DOHH2 (cell line): Measurements from ENCODE around the gene CTNND1.
"Not testable (repeated sequence)": the region's sequence is repeated elsewhere in the genome, so short reads cannot be mapped to it uniquely, and the experiment has no call there.

Experiments used
- CTCF ChIP-seq: fragments of 200-600 bp; sonication (generic); IDR thresholded peaks from one replicate; pipeline ENCODE4 v1.5.1; 2014; ENCODE audit warnings: antibody characterized with exemption, mild to moderate bottlenecking, low read depth, low read length; ENCODE audit not compliant: poor library complexity, severe bottlenecking
- EZH2phosphoT487 ChIP-seq: fragments of 200-600 bp; sonication (generic); IDR thresholded peaks from 2 replicates; pipeline ENCODE4 v1.6.1; 2017; ENCODE audit warnings: borderline replicate concordance, mild to moderate bottlenecking, antibody characterized with exemption, low read length, moderate library complexity, mixed read lengths

GRCh38 chr11:57716726-57717125, 44.9 kb upstream of the CTNND1 start:
- not testable (repeated sequence) for TF ChIP-seq EZH2phosphoT487, CTCF
